Stimulated activated CD8-positive, alpha-beta memory T cell treated with anti-CD3 and anti-CD28 coated beads, Interleukin-7, amount 100 ng/mL, for 1 hour (primary cell): Measurements from ENCODE around the gene PIP5K1B.
"Not testable (repeated sequence)": the region's sequence is repeated elsewhere in the genome, so short reads cannot be mapped to it uniquely, and the experiment has no call there.

Experiments used
- DNase-seq, 2 donors: peaks; one replicate each; pipeline ENCODE4 v3.0.0-alpha.2; 2020; ENCODE audit warnings: low read depth in 2 of 2

The PIP5K1B gene, protein sequence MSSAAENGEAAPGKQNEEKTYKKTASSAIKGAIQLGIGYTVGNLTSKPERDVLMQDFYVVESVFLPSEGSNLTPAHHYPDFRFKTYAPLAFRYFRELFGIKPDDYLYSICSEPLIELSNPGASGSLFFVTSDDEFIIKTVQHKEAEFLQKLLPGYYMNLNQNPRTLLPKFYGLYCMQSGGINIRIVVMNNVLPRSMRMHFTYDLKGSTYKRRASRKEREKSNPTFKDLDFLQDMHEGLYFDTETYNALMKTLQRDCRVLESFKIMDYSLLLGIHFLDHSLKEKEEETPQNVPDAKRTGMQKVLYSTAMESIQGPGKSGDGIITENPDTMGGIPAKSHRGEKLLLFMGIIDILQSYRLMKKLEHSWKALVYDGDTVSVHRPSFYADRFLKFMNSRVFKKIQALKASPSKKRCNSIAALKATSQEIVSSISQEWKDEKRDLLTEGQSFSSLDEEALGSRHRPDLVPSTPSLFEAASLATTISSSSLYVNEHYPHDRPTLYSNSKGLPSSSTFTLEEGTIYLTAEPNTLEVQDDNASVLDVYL

DNA sequence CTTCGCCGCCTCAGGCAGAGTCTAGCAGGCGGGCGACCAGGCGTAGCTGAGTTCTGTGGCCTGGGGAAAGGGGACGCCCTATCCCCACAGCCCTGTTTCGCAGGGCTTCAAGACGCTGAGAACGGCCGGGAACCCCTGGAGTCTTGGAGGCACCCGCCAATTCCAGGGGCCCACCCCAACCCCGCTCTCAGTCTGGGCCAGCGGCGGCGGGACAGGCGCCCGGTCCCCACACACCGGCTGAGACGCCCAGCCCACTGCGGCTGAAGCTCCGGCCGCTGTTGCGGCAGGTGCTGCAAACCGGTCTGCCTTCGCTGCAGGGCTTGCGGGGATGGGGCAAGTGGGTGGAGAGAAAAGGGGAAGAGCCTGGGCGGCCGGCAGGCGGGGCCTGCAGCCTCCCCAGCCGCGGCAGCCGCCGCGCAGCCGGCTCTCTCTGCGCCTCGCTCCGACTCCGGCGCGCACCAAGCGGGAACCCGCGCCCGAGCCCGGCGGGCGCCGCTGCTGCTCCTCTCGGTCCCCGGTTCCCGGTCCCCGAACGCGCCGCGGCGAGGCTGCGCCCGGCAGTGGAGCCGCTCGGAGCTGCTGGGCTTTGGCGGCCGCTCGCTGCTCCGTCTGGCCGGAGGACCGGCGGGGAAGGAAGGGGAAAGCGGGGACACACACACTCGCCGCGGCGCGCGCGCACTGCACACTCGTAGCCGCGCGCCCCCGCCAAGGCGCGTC lies at the start of gene PIP5K1B:
Gene PIP5K1B (plus strand): TSS at position 427 of the 717 bp plus-strand sequence. CDS start 117,375 bp downstream, outside the sequence.
- DNase-seq: no peak

DNA sequence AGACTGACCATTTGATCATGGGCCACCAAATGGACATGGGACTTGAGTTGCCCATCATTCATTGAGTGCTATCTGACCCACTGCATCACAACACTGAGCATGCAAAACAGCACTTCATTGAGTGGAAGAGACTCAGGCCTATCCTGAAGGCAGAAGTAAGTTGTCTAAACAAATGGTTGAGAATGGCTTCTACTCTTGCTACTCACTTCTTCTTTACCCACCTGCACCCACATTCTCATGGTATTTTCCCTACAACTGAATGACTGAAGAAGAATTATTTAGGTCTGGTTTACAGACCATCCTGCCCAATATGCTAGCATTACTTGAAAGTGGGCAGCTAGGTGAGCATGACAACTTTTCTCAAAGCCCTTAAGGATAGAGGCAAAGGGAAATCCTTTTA lies 41.0 kb upstream of the PIP5K1B start:
- DNase-seq: no peak

DNA sequence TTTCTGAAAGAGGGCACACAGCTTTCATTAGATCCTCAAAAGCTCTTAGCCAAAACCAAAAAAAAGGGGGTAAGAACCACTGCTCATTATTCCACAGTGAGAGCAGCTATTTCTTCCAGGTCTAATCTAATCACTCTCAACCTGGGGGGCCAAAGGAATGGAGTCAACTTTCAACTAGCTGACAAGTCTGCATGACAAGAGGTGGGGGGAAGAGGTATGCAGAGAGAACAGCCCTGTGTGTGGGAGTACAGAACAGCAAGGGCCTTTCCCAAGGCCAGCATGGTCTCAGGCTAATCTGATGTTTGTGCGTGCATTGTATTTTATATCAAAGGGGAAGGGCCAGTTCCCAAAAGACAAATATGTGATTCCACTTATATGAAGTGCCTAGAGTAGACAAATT lies 36.9 kb upstream of the PIP5K1B start:
- no peak for DNase-seq

DNA sequence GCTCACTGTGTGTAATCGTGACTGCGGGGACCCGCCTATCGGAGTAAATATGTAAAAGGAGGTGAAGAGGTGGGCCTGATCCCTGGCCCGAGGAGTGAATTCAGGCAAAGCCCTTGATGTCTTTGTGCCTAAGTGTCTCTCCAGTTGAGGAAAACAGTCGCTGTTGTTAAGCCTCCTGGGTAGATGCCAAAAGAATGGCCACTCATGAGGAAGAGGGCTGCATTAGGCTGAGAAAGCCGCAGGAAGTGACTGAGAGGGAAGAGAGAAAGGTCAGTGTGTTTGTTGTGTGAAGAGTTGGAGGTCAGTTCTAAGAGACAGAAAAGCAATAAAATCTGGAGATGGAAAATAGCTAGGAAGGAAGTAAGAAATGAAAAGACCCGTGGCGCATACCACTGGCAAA lies 35.8 kb upstream of the PIP5K1B start:
- no peak for DNase-seq

DNA sequence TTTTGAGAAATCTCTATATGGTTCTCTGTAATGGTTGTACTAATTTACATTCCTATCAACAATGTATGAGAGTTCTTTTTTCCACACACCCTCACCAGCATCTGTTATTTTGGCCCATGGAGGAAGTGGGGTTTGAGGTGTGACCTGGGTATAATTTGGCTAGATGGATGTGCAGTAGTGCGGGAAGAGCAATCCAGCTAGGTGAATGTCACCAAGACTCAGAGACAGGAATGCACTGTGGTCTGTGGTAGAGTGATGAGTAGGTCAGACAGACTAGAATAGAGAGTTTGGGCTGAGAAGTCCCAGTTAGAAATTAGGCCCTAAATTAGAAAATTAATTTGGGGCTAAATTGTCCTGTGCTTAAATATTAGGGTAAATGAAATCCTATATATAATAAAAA lies 32.8 kb upstream of the PIP5K1B start:
- DNase-seq: no peak

DNA sequence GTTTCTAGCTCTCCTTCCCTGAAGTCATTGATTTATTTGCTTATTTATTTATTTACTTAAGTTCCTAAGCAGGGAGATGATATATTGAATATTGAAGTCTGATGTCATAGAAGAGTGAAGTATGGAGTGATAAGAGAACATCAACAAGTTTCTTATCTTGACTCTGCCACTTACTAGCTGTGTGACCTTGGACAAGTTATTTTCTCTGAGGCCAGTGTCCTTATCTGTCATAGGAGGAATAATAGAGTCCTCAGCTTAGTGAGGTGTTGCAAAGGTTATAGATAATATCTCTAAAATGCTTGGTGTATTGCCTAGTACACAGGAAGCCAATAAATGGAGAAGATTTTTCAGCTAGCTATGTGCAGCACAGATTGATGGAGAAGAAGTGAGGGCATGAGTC lies 32.4 kb upstream of the PIP5K1B start:
- no peak for DNase-seq

DNA sequence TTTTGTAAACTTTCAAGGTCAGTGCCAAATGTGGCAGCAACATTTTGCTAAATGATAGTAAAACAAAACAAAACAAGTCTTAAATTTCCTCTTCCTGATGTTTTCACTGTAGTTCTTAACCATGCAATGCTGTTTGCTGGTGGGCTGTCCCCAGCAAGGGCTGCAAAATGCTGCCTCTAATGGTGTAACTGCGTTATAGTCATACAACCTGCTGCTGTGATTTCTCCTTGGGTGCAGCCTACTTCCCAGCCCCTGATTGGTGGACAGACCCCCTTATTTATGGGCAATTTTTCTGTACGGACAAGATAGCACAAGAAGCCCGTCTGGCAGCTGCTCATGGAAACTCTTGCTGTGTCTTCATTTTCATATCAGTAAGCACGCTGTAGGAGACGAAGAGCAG lies 26.6 kb upstream of the PIP5K1B start:
- no peak for DNase-seq

DNA sequence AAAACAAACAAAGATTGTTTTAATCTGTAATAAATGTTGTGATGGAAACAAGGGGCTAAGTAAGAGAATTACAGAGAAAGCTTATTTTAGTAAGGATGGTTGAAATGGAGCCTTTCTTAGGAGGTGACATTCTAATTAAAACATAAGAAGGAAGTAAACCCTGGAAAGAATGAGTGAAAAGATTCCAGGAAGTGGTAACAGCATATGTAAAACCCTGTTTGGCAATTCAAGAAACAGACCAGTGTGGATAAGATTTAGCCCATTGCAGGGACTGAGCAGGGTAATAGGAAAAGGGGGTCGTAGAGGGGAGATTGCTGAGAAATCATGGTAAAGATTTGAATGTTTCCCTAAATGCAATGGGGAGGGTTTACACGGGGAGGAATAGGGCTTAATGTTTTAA lies 21.6 kb upstream of the PIP5K1B start:
- DNase-seq: no peak

DNA sequence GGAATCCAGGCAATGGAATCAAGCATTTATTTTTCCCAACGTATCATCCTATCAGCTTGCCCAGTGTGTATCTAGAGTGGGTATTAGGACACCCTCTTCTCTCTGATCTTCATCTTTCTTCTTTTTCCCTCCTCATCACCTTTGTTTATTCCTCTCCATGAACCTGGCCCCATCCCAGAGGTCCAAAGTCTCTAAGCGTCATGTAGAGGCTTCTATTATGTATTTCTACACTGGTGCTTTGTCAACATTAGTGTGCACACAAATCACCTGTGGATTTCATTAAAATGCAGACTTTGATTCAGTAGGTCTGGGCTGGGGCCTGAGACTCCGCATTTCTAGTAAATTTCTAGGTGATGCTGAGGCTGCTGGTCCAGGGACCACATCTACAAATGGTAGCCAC lies 19.8 kb upstream of the PIP5K1B start:
- no peak for DNase-seq

DNA sequence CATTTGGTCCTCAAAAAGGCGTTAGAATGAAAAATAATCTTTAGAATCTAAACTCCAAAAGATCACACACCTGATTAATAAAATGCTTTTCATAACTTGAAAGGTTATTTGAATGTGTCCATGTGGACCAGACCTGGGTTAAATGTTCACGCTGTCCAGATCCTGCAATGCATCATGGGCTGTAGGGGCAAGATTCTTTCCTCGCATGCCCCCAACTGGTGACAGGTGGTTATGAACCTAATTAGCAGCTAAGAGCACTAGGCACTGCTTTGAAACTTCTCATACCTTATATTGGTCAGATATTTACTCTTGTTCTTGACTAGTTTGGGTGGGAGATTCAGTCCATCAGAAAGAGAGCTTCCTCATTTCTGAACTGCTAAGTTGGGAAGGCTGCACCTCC lies 19.3 kb upstream of the PIP5K1B start:
- DNase-seq: no peak

DNA sequence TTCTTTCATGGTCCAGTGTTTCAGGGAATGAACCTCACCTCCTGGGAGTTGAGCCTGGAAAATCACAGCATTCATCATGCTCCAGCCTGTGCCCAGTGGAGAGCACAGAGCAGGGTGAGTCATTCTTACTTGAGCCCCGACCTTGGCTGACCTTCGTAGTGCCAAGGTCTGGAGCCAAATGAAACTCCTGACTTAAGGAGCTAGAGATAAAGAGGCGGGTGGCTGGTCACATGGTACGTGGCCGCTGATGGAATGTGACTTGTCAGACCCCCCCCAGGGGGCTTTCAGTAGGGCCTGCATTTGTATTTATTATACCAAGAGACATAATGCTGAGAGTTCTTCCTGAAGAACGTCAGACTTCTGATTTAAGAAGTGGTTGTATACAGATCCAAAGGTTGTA lies 15.0 kb upstream of the PIP5K1B start:
- no peak for DNase-seq

DNA sequence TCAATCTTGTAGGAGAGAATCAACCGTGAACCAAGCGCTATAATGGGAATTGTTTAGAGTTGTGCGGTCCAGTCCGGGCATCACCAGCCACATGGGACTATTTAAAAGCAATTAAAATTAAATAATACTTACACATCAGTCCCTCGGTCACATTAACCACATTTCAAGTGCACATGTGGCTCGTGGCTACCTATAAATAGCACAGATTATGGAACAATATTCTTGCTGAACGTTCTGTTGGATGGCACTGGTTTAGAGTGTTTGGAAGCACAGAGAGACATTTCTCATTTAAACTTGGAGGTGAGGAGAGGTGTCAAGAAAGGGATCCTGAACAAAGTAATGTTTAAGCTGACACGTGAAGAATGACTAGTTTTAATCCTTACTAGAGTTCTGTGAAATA lies 12.5 kb upstream of the PIP5K1B start:
- DNase-seq: no peak

DNA sequence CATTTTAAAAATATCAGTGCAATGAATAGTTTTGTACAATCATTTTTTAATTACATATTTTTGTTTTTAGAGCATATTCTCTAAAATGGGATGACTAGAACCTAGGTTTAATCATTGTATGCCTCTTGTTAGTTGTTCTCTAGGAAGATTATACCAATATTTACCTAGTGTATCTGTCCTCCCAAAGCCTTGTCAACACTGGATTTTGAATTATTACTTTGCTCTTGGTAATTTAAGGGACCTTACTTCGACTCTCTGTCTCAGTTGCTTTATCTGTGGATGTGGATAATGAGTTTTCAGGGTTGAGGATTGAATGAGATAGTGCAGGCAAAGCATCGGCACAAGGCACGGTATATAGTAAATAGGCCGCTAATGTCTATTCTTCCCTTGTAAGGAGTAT lies 10.9 kb upstream of the PIP5K1B start:
- DNase-seq: no peak

DNA sequence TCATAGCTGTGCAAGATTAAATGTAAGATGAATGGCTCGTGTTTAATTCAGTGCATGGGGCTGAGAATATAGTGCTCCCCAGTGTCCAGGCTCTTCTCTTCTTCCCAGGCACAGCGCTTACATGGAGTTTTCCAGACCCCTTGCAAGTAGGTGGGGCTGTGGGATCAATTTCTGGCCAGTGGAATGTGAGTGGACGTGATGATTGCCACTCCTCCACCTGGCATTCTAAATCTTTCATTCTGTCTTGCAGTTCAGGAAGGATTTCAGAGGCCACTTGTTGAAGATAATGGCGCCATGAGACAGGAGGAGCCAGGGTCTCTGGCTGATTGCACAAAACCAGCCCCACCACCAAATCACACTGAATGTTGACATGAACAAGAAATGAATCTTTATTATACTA lies 7.2 kb upstream of the PIP5K1B start:
- no peak for DNase-seq

DNA sequence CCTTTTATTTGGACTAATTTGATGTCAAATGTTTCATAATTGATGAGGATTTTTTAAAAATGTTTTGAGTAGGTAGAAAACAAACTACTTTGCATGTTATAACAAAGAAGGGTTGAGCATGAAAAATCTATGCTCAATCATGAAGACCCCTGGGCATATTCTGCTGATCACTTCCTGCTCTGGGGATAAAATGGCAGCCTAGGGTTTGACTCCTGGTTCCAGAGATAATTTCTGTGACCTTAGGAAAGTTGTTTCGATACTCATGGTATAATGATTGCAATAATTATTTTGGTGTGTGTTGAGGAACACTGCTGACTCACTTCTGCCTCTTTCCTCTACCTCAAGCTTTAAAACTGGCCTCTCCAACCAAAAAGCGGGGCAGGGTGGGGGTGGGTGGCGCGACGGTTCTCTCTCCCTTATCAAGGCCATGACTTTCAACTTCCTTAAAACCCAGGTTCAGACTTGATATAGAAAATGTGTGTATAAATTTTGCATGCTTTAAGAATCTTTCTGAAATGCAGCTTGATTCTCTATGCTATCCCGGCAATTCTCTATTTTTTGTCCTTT lies 6.0 kb upstream of the PIP5K1B start:
- no peak for DNase-seq

DNA sequence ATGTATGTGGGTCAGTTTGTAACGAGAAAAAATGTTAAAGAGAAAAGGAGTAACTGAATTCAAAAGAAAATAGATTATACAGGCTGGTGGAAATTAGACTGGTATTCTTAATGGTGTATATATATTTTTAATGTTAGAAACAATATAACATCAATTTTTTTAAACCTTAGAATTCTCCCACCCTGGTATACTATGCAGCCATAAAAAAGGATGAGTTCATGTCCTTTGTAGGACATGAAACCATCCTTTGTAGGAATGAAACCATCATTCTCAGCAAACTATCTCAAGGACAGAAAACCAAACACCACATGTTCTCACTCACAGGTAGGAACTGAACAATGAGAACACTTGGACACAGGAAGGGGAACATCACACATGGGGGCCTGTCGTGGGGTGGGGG lies 5.4 kb upstream of the PIP5K1B start:
- DNase-seq: not testable (repeated sequence)

DNA sequence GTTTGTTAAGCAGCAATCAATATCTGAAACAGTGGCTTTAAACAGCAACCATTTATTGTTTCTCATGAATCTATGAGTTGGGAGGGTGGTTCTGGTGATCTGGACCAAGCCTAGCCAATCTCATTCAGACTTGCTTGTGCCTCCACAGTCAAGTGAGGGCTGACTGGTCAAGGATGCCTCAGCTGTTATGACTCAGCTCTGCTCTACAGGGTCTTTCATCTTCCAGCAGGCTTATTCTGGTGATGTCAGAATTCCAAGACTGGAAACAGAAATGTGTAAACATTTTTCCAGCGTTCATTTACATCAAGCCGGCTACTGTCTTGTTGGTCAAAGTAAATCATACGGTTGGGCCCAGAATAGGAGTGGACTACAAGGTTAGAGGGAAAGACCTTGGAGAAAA lies 2.5 kb upstream of the PIP5K1B start:
- DNase-seq: no peak

DNA sequence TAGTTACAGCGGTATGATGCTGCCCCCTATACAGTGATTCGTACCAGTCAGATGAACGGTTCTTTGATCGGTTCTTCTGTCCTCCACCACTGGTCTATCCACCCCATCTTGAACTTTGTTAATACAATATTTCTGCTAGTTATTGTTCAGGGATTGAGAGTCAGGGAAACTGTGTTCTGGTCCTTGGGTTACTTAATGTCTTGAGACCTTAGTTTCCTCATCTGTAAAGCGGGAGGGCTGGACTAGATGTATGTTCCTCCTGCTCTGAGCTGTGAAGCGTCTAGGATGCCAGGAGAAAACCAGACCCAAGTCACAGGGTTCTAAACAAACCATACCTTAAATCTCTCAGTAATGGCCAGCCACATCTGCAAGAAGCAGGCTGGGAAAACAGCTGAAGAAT lies 1.4 kb upstream of the PIP5K1B start:
- DNase-seq: no peak

DNA sequence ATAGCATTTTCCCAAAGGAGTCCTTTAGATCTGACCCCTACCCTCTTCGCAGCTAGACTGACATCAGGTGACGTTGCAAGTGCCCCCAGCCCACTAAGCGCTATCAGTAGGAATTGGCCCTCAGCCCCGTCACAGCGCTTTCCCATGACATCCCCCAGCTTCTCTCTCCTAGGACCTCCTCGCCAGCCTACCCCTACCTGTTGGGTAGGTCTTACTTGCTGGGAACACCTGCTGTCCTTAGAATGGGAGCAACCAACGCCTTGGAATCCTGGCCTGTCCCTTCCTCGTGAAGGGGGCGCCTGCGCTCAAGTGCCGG lies 584 bp upstream of the PIP5K1B start:
- DNase-seq: no peak

DNA sequence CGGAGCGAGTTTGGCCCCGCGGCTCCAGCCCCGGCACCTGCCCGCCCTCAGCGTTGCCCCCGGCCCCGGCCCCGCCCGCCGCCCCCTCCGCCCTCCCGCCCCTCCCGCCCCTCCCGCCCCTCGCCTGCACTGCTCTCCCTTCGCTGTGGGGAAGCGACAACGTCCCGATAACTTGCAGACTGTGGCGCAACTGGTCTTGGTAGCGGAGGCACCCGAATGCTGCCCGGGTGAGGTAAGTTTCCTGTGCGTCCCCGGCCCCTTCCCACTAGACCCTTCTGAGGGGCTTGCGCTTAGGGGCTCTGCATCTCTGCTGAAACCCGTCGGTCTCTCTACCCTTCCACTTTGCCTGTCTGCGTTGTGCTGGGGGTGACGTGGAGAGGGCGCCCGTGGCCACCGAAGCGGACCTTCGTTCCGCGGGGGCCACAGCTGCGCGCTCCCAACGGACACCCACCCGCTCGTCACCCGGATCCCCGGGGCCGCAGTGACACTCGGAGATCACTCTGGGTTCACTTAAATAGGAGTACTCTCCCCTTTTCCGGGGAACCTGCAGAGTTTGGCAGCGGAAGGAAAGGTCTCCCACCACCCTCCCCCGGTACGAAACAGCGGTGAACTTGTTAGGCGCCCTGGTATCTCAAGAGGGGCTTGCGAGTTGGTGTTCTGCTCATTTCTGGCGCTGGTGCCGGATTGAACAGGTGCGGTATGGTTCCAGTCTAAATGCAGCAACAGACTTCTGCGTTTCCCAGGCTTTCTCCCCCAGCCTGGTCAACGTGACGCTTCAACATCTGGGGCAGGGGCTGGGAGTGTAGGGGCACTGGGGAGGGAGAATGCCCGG lies 707 bp downstream of the PIP5K1B start:
- no peak for DNase-seq

DNA sequence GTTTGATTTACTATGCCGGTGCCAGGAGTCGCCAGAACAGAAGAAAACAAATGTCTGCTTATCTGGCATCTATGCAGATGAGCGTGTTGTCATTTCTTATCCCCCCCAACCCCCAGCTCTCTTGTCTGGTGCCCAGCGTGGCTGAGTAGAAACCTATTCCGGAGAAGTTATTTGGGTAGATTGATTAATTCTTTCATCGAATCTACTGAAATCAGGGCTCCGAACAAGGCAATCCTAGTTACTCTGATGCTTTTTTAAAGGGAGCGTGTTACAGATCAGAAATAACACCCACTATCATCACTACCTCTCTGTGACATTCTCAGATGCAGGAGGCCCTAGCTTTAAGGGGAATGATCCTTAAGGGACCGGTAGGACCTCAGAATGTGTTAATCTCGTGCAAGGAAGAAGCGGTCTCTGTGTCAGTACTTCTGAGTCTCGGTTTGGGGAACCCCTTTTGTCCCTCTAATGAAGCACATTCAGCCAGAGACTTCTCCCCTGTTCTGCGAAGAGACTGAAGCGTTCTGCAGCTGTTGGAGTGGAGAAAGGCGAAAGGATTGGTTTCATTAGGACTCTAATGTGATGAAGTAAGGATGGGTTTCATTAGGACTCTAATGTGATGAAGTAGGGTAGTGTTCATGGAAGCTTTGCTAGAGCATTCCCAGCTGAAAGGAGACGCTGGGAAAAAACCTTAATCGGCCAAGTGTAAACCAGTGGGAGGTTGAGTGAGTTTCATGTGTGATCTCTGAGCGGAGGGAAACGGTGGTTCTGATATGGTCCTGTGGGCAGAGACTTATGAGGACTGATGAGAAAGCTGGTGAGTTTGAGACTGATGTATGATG lies 1.5 kb downstream of the PIP5K1B start:
- no peak for DNase-seq
